HG03521 (cell line): ENCODE data around the gene CYP24A1.

Source experiments
- ATAC-seq: cut with Tn5 transposase; IDR thresholded peaks from one replicate; pipeline ENCODE4 v1.9.1; 2021; ENCODE audit warnings: mild to moderate bottlenecking, moderate library complexity; ENCODE audit not compliant: unreplicated experiment

Gene CYP24A1

DNA sequence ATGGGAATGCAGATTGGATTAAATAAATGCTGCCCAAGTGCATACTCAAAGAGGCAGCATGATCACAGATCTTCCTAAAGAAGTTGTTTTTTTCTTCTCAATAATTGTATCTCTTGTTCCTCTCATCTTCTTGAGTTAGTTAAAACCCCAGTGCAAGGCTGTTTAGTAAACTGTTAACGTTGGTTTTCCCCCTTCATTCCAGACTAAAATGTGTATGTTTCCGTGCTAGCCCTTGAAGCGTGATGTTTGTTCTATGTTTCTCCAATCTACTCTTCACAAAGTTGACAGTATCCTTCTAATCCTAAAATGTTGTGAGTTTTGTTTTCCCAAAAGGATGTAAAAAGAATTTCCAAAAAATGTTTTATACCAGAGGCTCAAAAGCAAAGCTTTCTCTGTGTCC lies 15.6 kb downstream of the CYP24A1 start:
- ATAC-seq, result no peak

DNA sequence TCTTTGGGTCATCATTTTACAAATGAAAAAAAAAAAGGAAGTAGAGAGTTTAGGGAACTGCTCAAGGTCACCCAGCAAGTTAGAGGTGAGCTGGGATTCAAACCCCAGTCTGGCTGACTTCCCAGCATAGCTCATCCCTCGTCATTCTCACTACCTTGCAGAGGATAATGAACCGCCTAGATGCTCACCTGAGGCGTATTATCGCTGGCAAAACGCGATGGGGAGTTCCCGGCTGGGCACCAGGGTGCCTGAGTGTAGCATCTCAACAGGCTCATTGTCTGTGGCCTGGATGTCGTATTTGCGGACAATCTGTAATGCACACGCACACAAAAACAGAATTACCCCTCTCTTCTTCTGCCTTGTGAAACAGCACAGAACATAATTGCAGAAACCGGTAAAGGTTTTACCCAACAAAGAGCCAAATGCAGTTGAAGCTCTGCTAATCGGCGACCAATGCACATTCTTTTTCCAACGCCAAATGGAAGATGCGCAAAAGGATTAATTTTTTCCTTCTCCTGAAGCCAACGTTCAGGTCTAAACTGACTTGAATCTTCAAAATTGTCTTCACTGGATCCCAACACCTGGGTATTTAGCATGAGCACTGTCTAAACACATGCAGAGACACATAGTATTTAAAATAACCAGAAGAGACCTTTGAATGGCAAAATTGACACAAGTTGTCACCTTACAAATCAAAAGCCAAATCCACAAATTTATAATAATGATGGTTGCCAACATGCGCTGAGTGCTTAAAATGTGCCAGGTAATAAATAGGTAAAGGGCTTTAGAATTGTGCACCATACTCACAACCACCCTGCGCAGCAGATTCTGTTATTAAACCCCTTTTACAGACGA lies 16.6 kb downstream of the CYP24A1 start:
- no peak for ATAC-seq

DNA sequence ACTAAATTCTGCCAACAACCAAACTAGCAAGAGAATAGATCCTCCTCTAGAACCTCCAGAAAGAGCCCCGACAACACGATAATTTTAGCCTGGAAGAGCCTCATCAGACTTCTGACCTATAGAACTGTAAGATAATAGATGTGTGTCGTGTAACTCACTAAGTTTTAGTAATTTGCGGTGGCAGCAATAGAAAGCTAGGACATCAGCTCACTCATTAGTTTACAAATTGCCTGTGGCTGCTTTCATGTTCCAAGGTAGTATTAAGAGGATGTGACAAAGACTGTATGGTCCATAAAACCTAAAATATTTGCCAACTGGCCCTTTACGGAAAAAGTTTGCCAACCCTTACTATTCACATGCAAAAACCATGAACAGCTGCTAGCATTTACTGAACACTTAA lies 17.3 kb downstream of the CYP24A1 start:
- no peak for ATAC-seq

DNA sequence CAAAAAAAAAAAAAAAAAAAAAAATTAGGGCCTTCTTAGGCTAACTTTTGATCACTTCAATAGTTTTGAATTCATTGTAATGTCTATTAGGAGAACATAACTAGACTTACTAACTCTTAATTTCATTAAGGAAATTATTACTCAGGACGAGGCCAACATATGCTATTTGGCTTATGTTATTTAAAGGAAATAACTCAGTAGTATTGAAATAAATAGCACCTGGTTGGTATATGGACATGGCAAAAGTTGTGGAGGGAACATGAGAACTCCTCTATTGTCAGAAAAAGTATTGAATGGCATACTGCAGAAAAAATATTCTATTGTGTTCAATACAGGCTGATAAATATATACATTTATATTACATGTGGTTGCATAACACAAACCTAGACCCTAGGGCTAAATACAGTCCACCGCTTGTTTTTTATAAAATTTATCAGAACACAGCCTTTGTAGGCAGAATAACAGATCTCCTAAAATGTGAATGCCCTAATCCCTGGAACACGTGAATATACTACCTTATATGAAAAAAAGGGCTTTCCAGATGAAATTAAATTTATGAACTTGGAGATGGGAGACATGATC lies 18.0 kb downstream of the CYP24A1 start:
- ATAC-seq, result no peak

DNA sequence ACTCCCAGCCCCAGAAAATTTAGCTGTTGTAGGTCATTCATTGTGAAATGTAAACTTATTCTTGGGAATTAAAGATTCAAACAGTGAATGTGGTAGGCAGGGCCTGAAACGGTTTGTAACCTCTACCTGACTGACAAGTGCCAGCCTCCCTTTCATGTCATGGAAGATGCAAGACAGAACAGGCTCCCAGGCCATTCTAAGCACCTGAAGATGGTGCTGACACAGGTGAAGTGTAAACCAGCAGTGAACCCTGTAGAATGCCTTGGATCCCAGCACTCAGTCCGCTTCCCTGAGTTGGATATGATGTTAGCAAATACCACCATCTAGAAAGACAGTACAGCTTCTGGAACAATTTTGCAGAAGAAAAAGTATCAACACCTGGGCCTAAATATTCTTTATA lies 19.3 kb downstream of the CYP24A1 start:
- no peak for ATAC-seq

DNA sequence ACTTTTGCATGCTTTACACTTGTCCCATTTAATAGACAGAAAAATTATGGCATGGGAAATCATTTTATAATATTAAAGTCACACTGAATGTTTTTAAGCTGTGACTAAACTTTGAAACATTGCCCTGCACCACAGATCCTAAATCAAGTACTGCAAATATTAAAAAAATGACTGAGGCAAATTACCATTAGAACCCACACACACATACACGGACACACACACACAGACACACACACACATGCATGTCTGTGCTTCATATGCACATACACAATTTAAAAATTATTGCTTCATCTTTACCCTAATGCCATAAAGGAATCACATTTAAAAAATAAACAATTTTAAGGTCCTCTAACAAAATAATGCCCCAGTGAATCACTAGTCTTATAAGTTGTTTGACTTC lies 19.9 kb downstream of the CYP24A1 start:
- no peak for ATAC-seq

DNA sequence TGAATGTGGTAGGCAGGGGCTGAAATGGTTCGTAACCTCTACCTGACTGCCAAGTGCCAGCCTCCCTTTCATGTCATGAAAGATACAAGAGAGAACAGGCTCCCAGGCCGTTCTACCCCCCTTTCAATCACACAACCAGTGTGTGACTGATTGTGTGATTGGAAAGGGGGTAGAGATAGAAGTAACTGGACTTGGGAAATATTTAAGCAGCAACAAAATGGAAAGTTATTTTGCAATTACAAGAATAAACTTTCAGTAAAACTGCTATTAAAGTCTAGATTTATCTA lies 20.8 kb downstream of the CYP24A1 start:
- ATAC-seq, result no peak

DNA sequence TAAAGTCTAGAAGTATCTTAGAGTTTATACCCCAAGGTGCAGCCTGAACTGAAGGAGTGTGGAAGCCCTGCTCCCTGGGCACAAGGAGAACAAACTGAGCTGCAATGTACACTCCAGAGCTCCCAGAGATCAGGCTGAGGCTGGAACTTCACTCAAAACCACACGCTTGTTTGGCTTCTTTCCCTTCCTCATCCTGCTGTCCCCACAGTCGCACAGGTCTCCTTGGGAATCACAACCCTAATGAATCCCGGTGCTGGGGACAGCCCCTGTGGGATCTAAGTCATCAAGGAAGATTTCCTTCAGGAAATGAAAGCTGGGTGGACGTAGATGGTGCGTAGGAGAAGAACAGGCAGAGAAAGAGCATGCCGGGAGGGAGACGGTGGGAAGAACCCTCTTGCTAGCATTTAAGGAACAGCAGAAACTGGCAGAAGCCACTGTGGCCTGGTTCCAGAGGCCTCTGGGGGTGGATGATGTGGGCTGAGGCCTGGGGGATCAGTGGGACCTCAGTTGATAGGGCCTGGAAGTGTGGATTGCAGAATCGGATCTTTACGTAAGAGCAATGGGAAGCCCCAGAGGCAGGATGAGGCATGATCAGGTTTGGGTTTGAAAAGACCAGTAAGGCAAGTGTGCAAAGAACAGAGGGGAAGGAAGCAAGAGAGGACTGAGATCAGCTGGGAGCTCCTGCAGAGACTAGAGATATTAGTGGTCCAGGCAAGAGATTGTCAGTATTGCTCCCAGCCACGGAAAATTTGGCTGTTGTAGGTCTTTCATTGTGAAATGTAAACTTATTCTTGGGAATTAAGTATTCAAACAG lies 21.4 kb downstream of the CYP24A1 start:
- ATAC-seq, result no peak

DNA sequence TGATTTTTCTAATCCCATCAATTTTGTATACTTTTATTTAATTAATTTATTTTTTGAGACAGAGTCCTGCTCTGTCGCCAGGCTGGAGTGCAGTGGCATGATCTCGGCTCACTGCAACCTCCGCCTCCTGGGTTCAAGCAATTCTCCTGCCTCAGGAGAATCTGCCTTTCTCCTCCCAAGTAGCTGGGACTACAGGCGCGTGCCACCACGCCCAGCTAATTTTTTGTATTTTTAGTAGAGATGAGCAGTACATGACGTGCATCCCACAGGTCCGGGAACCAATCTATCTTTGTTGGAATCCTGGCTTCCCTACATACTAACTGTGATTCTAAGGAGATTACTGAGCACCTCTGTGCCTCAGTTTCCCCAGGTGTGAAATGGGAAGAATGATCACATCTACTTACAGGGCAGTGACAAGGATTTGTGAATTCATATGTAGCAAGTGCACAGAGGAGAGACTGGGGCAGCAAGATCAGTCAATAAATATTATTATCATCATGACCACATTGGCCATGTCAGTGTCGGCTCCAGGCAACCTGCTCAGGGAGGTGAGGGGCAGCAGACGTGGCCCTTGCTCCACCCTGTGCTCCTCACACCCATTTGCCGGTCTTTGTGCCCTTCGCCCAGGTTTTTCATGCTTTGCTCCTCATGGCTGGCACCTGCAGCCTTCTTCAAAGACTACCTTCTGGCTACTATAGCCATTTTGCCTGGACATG lies 22.1 kb downstream of the CYP24A1 start:
- ATAC-seq, result no peak

DNA sequence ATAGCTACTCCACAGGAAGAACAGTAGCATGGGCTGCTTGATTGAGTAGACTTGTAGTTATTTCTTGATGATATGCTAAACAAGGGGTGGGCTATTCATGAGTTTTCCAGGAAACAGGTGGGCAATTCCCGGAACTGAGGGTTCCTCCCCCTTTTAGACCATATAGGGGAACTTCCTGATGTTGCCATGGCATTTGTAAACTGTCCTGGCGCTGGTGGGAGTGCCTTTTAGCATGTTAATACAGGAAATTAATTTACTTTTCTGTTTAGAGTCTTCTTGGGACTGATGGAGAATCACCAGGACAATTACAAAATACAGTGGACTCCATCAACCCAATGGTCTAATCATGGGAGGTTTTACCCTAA lies 22.7 kb downstream of the CYP24A1 start:
- no peak for ATAC-seq

DNA sequence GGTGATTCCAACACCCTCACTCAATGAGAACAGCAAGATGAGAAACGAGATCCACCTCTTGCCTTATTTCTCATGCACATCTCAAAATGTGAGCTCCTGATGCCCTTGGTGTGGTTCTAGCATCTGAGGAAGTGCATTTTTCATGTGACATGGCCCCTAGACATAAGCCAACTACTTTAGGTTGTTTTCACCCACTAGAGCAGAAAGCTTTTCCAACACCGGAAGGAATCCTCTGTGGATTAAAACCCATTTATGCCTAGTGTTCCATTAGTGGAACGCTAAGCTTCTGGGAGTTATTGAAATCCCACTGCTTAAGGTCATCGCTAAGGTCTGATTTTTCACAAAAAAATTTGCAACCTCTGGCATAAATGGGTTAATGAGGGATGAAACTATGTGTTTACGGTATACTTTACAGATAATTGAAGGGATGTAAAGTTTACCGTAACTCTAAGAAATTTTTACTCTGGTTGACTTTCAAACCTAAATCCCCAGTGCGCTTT lies 24.0 kb downstream of the CYP24A1 start:
- no peak for ATAC-seq

DNA sequence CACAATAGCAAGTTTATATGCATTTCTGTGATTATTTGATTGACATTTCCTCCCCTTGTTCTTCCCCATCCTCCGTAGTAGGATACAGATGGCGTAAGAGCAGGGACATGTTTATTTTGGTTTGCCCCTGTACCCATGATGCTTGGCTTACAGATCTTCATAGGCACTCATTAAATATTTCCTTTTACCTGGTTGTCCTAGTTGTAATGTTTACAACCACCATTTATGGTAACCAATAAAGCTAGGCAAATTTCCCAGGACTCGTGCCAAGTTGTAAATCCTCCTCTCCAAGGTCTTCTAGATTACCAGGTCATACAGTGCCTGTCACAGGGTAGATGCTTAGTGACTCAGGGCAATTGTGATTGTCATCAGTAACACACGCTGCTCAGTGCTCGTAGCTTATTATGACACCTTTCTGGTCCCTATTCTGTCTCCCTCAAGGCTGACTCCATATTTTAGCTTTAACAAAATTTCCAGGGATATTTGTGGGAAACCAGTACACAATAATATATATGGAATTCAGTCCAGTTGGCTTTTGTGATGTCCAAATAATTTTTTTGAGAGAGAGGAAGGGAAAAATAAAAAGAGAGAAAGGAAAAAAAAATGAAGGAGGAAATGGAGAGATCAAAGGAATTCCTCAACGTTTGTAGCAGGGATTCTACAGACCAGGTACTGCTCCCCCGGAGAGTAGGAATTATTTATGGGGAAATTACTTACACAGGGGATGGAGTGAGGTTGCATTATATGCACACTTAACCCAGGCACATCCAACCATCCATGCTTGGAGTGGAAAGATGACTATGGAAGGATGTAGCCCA lies 24.6 kb downstream of the CYP24A1 start:
- ATAC-seq, result no peak

DNA sequence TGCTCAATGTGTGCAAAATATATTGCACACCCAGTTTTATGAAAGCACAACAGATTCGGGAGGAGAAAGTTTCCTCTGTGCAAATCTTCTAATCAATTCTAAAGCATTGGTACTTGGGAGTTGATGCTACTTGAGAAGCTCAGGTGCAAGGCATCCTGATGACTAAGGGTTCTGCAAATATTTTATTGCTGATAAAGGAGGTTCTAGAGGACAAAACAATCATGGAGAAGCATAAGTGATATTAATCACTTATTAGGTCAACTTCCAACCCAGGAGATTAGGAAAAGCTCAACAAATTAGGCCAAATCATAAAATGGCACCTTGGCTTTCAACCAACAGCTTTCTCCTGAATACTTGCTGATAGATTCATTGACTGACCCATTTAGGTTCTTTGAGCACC lies 27.1 kb downstream of the CYP24A1 start:
- ATAC-seq, result no peak

DNA sequence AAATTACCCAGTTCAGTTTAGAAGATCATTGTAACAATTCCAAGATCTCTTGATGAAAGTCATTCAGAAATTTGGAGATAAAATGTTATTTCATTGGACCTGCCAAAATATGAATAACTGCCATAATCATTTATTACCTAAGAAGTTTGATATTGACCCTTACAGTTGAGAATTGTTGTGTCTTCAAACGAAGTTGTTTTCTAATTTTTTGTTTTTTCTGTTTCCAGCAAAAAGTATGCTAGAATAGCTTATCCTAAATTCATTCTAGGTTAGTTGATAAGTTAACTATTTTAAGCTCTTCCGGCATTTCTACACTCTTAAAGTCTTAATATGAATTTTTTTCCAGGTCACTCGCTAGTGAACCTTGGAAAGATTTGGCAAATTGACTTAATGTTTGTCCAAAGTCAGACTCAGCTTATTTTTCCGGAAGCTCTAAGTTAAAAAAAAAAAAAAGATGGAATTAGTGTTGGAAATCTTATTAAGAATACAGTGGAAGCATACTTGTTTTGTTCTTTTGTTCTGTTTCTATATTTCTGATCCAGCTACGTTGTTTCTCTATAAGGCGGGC lies 28.9 kb downstream of the CYP24A1 start:
- ATAC-seq, result no peak

DNA sequence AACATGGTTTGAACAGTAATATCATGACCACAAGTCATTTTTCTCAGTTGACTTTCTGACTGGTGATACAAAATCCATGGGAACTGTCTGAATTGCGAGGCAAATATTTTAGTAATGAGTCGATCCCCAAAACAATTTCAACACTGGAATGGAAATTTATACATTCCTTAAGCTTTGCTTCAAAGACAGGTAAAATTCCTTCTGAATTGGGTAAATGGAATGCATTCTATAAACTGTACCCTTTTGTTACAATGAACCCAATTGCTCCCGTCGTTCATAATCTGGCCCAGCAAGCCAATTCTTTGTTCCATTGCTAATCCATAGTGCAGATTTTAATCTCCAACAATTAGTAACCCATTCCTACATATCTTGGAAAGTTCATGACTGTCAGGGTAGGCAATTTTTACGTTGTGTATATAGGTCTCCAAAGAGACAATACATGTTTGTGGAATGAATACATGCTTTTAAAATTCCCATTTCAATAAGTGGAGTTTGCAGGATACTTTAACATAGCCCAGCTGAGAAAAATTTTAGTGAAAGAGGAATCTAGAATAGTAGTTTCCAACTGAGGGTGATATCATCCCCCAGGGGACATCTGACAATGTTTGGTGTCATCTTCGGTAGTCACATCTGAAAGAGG lies 32.7 kb downstream of the CYP24A1 start:
- ATAC-seq, result no peak

DNA sequence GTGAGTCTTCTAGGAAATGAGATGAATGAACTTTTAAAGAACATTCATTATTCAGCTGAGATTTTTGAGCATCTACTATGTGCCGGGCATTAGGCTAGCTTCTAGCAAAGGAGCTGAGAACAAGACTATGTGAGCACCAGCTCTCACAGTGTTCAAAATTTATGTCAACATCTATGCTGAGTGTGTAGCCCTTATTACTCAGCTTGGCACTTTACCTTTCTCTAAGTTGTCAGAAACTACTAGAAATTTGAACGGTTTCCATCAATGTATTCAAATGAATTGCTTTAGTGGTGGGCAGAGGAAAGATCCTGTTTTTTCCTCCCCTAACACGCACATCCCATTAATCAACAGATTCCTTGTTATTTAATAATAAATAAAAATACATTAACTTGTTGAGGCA lies 33.3 kb downstream of the CYP24A1 start:
- ATAC-seq, result no peak

DNA sequence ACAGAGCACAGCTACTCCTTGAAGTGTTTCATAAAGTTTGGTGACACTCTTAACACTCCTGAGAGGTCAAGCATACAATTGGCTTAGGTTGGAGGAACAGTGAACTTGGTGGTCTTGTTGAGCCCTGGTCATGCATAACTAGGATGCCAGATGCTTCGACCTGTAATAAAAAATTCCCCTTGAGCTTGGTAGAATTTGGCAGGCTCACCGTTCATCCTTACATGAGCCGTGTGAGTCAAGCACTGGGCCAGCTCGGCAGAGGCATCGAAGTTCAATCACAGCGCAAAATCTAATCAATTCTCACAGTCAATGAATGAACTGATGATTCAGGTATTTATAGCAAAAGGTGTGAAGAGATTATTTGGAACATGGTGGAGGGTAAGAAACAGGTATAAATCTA lies 33.7 kb downstream of the CYP24A1 start:
- ATAC-seq, result no peak

DNA sequence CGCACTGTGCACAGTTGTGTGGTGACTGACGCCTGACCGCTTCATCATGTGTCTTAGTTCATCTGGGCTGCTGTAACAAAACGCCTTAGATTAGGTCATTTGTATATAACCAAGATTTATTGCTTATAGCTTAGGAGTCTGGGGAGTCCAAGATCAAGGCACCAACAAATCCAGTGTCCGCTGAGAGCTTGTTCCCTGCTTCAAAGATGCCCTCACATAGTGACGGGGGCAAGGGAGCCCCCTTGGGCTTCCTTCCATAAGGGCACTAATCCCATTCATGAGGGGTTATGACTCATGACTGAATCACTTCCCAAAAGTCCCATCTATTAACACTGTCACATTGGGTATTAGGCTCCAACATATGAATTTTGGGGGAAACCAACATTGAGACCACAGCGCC lies 34.6 kb downstream of the CYP24A1 start:
- ATAC-seq, result no peak

DNA sequence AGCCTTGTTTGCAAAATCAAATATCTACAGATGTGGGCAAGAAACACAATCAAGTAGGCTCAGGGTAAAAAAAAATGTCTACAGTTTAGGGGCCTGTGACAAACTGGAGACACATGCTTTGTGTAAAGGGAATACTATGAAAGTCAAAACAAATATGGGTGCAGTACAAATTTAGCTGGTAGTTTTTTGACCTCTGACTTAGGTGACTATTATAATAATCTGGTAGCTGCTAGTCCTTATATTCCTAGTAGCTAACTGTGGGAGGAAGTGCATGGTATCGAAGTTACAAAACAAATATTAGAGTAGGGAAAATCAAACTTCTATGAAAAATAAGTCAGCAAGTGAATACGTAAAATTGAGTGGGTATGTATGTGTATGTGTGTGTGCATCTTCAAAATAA lies 35.4 kb downstream of the CYP24A1 start:
- no peak for ATAC-seq

DNA sequence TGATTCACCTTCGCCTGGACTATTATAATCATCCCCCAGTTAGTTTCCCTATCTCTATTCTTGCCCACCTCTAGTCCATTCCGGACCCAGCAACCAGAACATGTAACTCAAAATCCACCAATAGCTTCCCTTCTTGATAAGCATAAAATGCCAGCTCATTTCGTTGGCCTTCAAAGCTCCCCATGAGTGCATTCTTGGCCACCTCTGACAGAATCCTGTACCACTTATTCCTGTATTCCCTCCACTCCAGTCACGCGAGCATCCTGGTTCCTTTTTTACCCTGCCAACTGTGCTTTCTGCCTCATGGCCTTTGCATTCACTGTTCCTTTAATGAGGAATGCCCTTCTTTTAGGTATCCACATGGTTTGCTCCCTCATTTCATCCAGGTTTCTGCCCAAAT lies 36.7 kb downstream of the CYP24A1 start:
- ATAC-seq, result no peak
